SK-N-SH (cell line): ENCODE data around the gene UAP1L1. TPM values are rescaled to one million over a fixed set of nuclear protein-coding genes. Genes with fewer than 3 reads are reported as not detected.

Experiments
- CTCF ChIA-PET: fragments of 300-600, 350-600 bp; formaldehyde crosslinking; extraction: SDS; loops from one replicate; lab custom pipeline; 2021; lab: Yijun Ruan, JAX
- POLR2A ChIA-PET: fragments of 350-600 bp; sonication (Branson Sonifier 250); formaldehyde crosslinking; extraction: SDS; loops from one replicate; lab custom pipeline; 2020; ENCODE audit warnings: antibody characterized with exemption, inconsistent platforms; lab: Yijun Ruan, JAX
- DNase-seq: peaks from one replicate; pipeline ENCODE4 v3.0.0; 2012
- H2AFZ ChIP-seq: fragments of 200-600 bp; sonication (generic); 2 replicates; pipeline ENCODE4 v1.8.1; 2016; ENCODE audit warnings: antibody characterized with exemption, mild to moderate bottlenecking, low read depth
- H3F3A ChIP-seq: fragments of 200-600 bp; sonication (generic); replicated peaks from 2 replicates; pipeline ENCODE3; 2016; ENCODE audit warnings: antibody characterized with exemption, mild to moderate bottlenecking; ENCODE audit not compliant: insufficient read depth
- H3K27ac ChIP-seq, 2 experiments: fragments of 200-500 bp in 1 of 2; fragments of 200-600 bp in 1 of 2; sonication (Bioruptor generic) in 1 of 2; sonication (generic), shearing (Covaris generic) in 1 of 2; 2 replicates each; pipeline versions ENCODE4 v1.5.1 to v1.6.1; 2014 to 2016; ENCODE audit warnings: low read depth in 2 of 2, inconsistent platforms in 1 of 2, low read length in 1 of 2, mild to moderate bottlenecking in 1 of 2, mixed read lengths in 1 of 2
- H3K27me3 ChIP-seq: fragments of 200-600 bp; sonication (generic), shearing (Covaris generic); 2 replicates; pipeline ENCODE4 v1.6.1; 2016; ENCODE audit warnings: mixed run types; ENCODE audit not compliant: insufficient read depth
- H3K36me3 ChIP-seq, 2 experiments: fragments of 200-500 bp in 1 of 2; fragments of 200-600 bp in 1 of 2; sonication (Bioruptor generic) in 1 of 2; sonication (generic) in 1 of 2; replicated peaks in 1 of 2; 2 replicates each; pipeline versions ENCODE3 to v1.5.1; 2014 to 2016; ENCODE audit warnings: low read length in 1 of 2, mild to moderate bottlenecking in 1 of 2; ENCODE audit not compliant: insufficient read depth in 2 of 2, control insufficient read depth in 1 of 2
- H3K4me1 ChIP-seq, 2 experiments: fragments of 200-500 bp in 1 of 2; fragments of 200-600 bp in 1 of 2; sonication (Bioruptor generic) in 1 of 2; sonication (generic), shearing (Covaris generic) in 1 of 2; 2 replicates each; pipeline versions ENCODE4 v1.5.1 to v1.6.1; 2014 to 2016; ENCODE audit warnings: low read depth in 1 of 2, low read length in 1 of 2, mixed run types in 1 of 2; ENCODE audit not compliant: insufficient read depth in 2 of 2, control insufficient read depth in 1 of 2
- H3K4me2 ChIP-seq: fragments of 200-600 bp; sonication (generic), shearing (Covaris generic); 2 replicates; pipeline ENCODE4 v1.6.1; 2017; ENCODE audit warnings: mixed run types
- H3K4me3 ChIP-seq, 2 experiments: fragments of 200-500 bp in 1 of 2; fragments of 200-600 bp in 1 of 2; sonication (Bioruptor generic) in 1 of 2; sonication (generic), shearing (Covaris generic) in 1 of 2; 2 replicates each; pipeline versions ENCODE4 v1.5.1 to v1.8.1; 2014 to 2016; ENCODE audit warnings: low read depth in 2 of 2, inconsistent platforms in 1 of 2, low read length in 1 of 2, mild to moderate bottlenecking in 1 of 2, mixed read lengths in 1 of 2, moderate library complexity in 1 of 2
- H3K79me2 ChIP-seq: fragments of 200-600 bp; sonication (generic); 2 replicates; pipeline ENCODE4 v1.8.1; 2017; ENCODE audit warnings: mild to moderate bottlenecking; ENCODE audit not compliant: insufficient read depth
- H3K9ac ChIP-seq: fragments of 200-600 bp; sonication (generic); 2 replicates; pipeline ENCODE4 v1.6.1; 2017; ENCODE audit warnings: mixed run types
- H3K9me2 ChIP-seq: fragments of 200-600 bp; sonication (generic); 2 replicates; pipeline ENCODE4 v1.6.1; 2017; ENCODE audit warnings: mixed run types
- H3K9me3 ChIP-seq: fragments of 200-600 bp; sonication (generic); 2 replicates; pipeline ENCODE4 v1.6.1; 2017; ENCODE audit warnings: mixed run types, mild to moderate bottlenecking, moderate library complexity
- H4K20me1 ChIP-seq: fragments of 200-600 bp; sonication (generic); 2 replicates; pipeline ENCODE4 v1.6.1; 2017; ENCODE audit warnings: mild to moderate bottlenecking, mixed run types; ENCODE audit not compliant: insufficient read depth
- GATA2 ChIP-seq: sonication (generic); formaldehyde crosslinking; IDR thresholded peaks from 2 replicates; pipeline ENCODE4 v1.5.0; 2020; ENCODE audit warnings: mild to moderate bottlenecking, missing genetic modification reagents
- RFX5 ChIP-seq: IDR thresholded peaks from 2 replicates; pipeline ENCODE4 v1.6.1; 2012; ENCODE audit warnings: mild to moderate bottlenecking, improper control_type of control experiment, low read length
- SMC3 ChIP-seq: IDR thresholded peaks from 2 replicates; pipeline ENCODE4 v1.6.1; 2012; ENCODE audit warnings: low read depth, low read length, improper control_type of control experiment
- TEAD4 ChIP-seq: IDR thresholded peaks from 2 replicates; pipeline ENCODE4 v1.4.0; 2012; ENCODE audit warnings: mild to moderate bottlenecking, borderline replicate concordance; ENCODE audit not compliant: insufficient read depth
- ZBTB33 ChIP-seq: IDR thresholded peaks from 2 replicates; pipeline ENCODE4 v1.4.0; 2012; ENCODE audit warnings: low read depth, borderline replicate concordance
- WGBS: methylation state at CpG from one replicate; pipeline ENCODE4 v1.1.6; 2017; ENCODE audit warnings: low lambda C conversion rate; 5-methylcytosine and 5-hydroxymethylcytosine counted together
- polyA plus RNA-seq, 3 experiments: library from polyadenylated mRNA; depleted of rRNA; stranded (reverse); fragments of >200 nt; gene quantifications; 2 replicates each; pipeline ENCODE4 v1.2.3, GENCODE V29; 2012

UAP1L1 gene
- polyA plus RNA-seq, 1 of the 3 experiments (the other 2 are of a cell fraction): 5.6 TPM

GRCh38 chr9:137068539-137069507 is 8.5 kb upstream of the UAP1L1 start:
- no peak overlapping the region for H2AFZ ChIP-seq
- 0 out of 2 replicates have a peak, but pooled peaks cover 3% of the 10 kb centered on the region for H3K79me2 ChIP-seq
- no peak overlapping the region for H3K9ac ChIP-seq
- H3K9me3 ChIP-seq: no peaks in the 10 kb centered on the region
- H3K27ac ChIP-seq: no peak overlapping the region
- no peaks in the 10 kb centered on the region for H3K27me3 ChIP-seq
- TF ChIP-seq RFX5: no peak
- TF ChIP-seq, all 33 proteins: peak for 0
- peak overlapping the region; percentile 48 for H3K4me2 ChIP-seq
- CTCF ChIA-PET: interaction anchor here (0.5 to 16.8 kb wide), 26 partner anchors 8 to 1842 kb away, joined by 3 to 803 read pairs (median 6); partner anchors contain the start of genes ABCA2, ENTPD2, FUT7 and MAN1B1
- H4K20me1 ChIP-seq: peaks cover 12% of the 10 kb centered on the region; the same call in 1 of the 2 replicates
- POLR2A ChIA-PET: interaction anchor here (0.6 to 2.8 kb wide), 6 partner anchors 13 to 43 kb away, joined by 3 to 21 read pairs (median 4); partner anchors contain the start of genes FUT7, MAN1B1 and NPDC1
- H3K36me3 ChIP-seq: no peaks in the 10 kb centered on the region
- H3F3A ChIP-seq: peaks cover 11% of the 10 kb centered on the region
- H3K9me2 ChIP-seq: no peaks in the 10 kb centered on the region
- H3K4me1 ChIP-seq: peaks cover 0 to 32% of the 10 kb centered on the region in 2 experiments; a peak in 1 of 4 replicates
- H3K4me3 ChIP-seq: peak overlapping the region in 1 of 2 experiments; percentile 53; a peak in 2 of 4 replicates
- 98% methylated on average over 7 of the region's 17 CpGs for WGBS
- no peak for DNase-seq

GRCh38 chr9:137069508-137070091 is 7.7 kb upstream of the UAP1L1 start:
- Histone ChIP-seq H3K27ac (no peak overlapping the region), H3K4me1 (peaks cover 0 to 29% of the 10 kb centered on the region in 2 experiments; a peak in 1 of 4 replicates), H4K20me1 (peaks cover 12% of the 10 kb centered on the region; the same call in 1 of the 2 replicates), H3K9me3 (no peaks in the 10 kb centered on the region), H3K27me3 (no peaks in the 10 kb centered on the region), H3K4me3 (peak overlapping the region; percentile 53 to 57), H3K79me2 (0 out of 2 replicates have a peak, but pooled peaks cover 3% of the 10 kb centered on the region), H3F3A (peaks cover 11% of the 10 kb centered on the region), H3K9me2 (no peaks in the 10 kb centered on the region), H3K9ac (no peak overlapping the region), H2AFZ (no peak overlapping the region), H3K4me2 (peak overlapping the region; percentile 48), H3K36me3 (no peaks in the 10 kb centered on the region)
- POLR2A ChIA-PET: interaction anchor here (0.6 to 2.8 kb wide), 3 partner anchors 14 to 23 kb away, joined by 3 to 21 read pairs (median 12); partner anchors contain the start of genes MAN1B1 and NPDC1
- DNase-seq: peak; percentile 67
- 3% methylated on average over 6 of the region's 52 CpGs for WGBS
- TF ChIP-seq ZBTB33 (no peak), TEAD4 (no peak), GATA2 (CRISPR knock-in tag) (no peak), SMC3 (no peak)
- CTCF ChIA-PET: interaction anchor here (0.5 to 16.8 kb wide), 13 partner anchors 8 to 1843 kb away, joined by 3 to 803 read pairs (median 12); partner anchors contain the start of genes ABCA2, CYSRT1, ENTPD2 and FUT7
